Type B pancreatic cell (in vitro differentiated cells): Measurements from ENCODE around the gene LRRC36. TPM values are rescaled to one million over a fixed set of nuclear protein-coding genes. Genes with fewer than 3 reads are reported as not detected.

ENCODE experiments used
- DNase-seq: peaks from one replicate; pipeline ENCODE4 v3.0.0; 2021; ENCODE audit warnings: mixed read lengths; ENCODE audit not compliant: unreplicated experiment; ENCODE audit errors: extremely low spot score
- H3K27ac Mint-ChIP-seq: 2 replicates; pipeline ENCODE4 v1.8.0; 2021; ENCODE audit warnings: mild to moderate bottlenecking, mixed read lengths
- H3K27me3 Mint-ChIP-seq: 2 replicates; pipeline ENCODE4 v1.8.0; 2021; ENCODE audit warnings: mixed read lengths
- H3K36me3 Mint-ChIP-seq: 2 replicates; pipeline ENCODE4 v1.8.0; 2021; ENCODE audit warnings: mixed read lengths
- H3K4me1 Mint-ChIP-seq: one replicate; pipeline ENCODE4 v1.8.0; 2021; ENCODE audit warnings: mixed read lengths; ENCODE audit not compliant: unreplicated experiment
- H3K4me3 Mint-ChIP-seq: 2 replicates; pipeline ENCODE4 v1.8.0; 2021; ENCODE audit warnings: mild to moderate bottlenecking, mixed read lengths
- H3K9me3 Mint-ChIP-seq: 2 replicates; pipeline ENCODE4 v1.8.0; 2021; ENCODE audit warnings: mixed read lengths
- CTCF ChIP-seq: fragments of 200-600 bp; sonication (generic); conservative IDR thresholded peaks from 2 replicates; pipeline ENCODE4 v1.5.0; 2021; ENCODE audit warnings: antibody characterized with exemption, mild to moderate bottlenecking
- total RNA-seq: library from RNA; stranded (reverse); gene quantifications from 2 replicates; pipeline ENCODE4 v1.2.1, GENCODE V29; 2021; ENCODE audit warnings: low replicate concordance

Gene LRRC36
- total RNA-seq, 1 donor from 2014 or later: 1.1 TPM

GRCh38 chr16:67429053-67429798 lies 102.6 kb downstream of the LRRC36 start:
- H3K27me3 Mint-ChIP-seq: peaks cover 49% of the 10 kb centered on the region
- H3K36me3 Mint-ChIP-seq: no peaks in the 10 kb centered on the region
- peaks cover 33% of the 10 kb centered on the region for H3K4me1 Mint-ChIP-seq
- no peak for TF ChIP-seq CTCF
- H3K4me3 Mint-ChIP-seq: peak overlapping the region; percentile 76
- peak overlapping the region; percentile 66 for H3K27ac Mint-ChIP-seq
- H3K9me3 Mint-ChIP-seq: no peaks in the 10 kb centered on the region
- no peak for DNase-seq

- no peak for DNase-seq
- peaks cover 27% of the 10 kb centered on the region for H3K4me1 Mint-ChIP-seq
- H3K27me3 Mint-ChIP-seq: peaks cover 49% of the 10 kb centered on the region
- peak overlapping the region; percentile 66 for H3K27ac Mint-ChIP-seq
- H3K4me3 Mint-ChIP-seq: peak overlapping the region; percentile 86
- H3K9me3 Mint-ChIP-seq: no peaks in the 10 kb centered on the region
- no peaks in the 10 kb centered on the region for H3K36me3 Mint-ChIP-seq
- TF ChIP-seq CTCF: no peak
These were observed 103.3 kb downstream of the LRRC36 start for GRCh38 chr16:67429799-67430503.

GRCh38 chr16:67430504-67430976 lies 103.9 kb downstream of the LRRC36 start:
- Mint-ChIP-seq H3K27me3 (peaks cover 43% of the 10 kb centered on the region), H3K9me3 (no peaks in the 10 kb centered on the region), H3K36me3 (no peaks in the 10 kb centered on the region), H3K4me1 (peaks cover 21% of the 10 kb centered on the region), H3K4me3 (peak overlapping the region; percentile 86), H3K27ac (peak overlapping the region; percentile 62)
- TF ChIP-seq CTCF: no peak
- DNase-seq: no peak

GRCh38 chr16:67430977-67431774 lies 104.6 kb downstream of the LRRC36 start, which contains the start of gene HSD11B2:
Gene HSD11B2 (plus strand): TSS chr16:67431121. CDS start chr16:67431249, 128 bp downstream.
- H3K9me3 Mint-ChIP-seq: no peaks in the 10 kb centered on the region
- no peak for TF ChIP-seq CTCF
- H3K27me3 Mint-ChIP-seq: peaks cover 41% of the 10 kb centered on the region
- DNase-seq: no peak
- no peaks in the 10 kb centered on the region for H3K36me3 Mint-ChIP-seq
- peak within 1 kb of the TSS; percentile 62 for H3K27ac Mint-ChIP-seq
- H3K4me3 Mint-ChIP-seq: peak within 1 kb of the TSS; percentile 86
- peaks cover 19% of the 10 kb centered on the region for H3K4me1 Mint-ChIP-seq

- peak overlapping the region; percentile 84 for H3K4me3 Mint-ChIP-seq
- peaks cover 19% of the 10 kb centered on the region for H3K4me1 Mint-ChIP-seq
- peaks cover under 1% of the 10 kb centered on the region for H3K36me3 Mint-ChIP-seq
- no peak for DNase-seq
- H3K27ac Mint-ChIP-seq: peak overlapping the region; percentile 73
- no peak for TF ChIP-seq CTCF
- H3K27me3 Mint-ChIP-seq: peaks cover 36% of the 10 kb centered on the region
- H3K9me3 Mint-ChIP-seq: no peaks in the 10 kb centered on the region
These were observed 105.3 kb downstream of the LRRC36 start for GRCh38 chr16:67431775-67432505.
